Midbrain (tissue), 1 donor: Measurements from ENCODE around the gene CPSF6.
"Not testable (repeated sequence)": the region's sequence is repeated elsewhere in the genome, so short reads cannot be mapped to it uniquely, and the experiment has no call there.

ENCODE experiments used
- DNase-seq: peaks from one replicate; lab custom pipeline; 2025; lab: John Stamatoyannopoulos, UW

Gene CPSF6

GRCh38 chr12:69239352-69239921 is at the start of gene CPSF6:
CPSF6 (plus strand) TSS chr12:69239569; CDS start chr12:69239647, 78 bp downstream.
- peak; percentile 97 for DNase-seq

GRCh38 chr12:69196302-69197288 is 42.8 kb upstream of the CPSF6 start:
- DNase-seq: no peak

GRCh38 chr12:69199976-69200375 is 39.4 kb upstream of the CPSF6 start:
- DNase-seq: not testable (repeated sequence)

GRCh38 chr12:69204191-69204590 is 35.2 kb upstream of the CPSF6 start:
- DNase-seq: no peak

- DNase-seq: no peak
Measured at GRCh38 chr12:69210661-69211060, 28.7 kb upstream of the CPSF6 start.

- no peak for DNase-seq
Measured at GRCh38 chr12:69211160-69211559, 28.2 kb upstream of the CPSF6 start.

GRCh38 chr12:69214169-69214568 is 25.2 kb upstream of the CPSF6 start:
- no peak for DNase-seq

GRCh38 chr12:69225251-69225910 is 14.0 kb upstream of the CPSF6 start:
- DNase-seq: no peak

- no peak for DNase-seq
Measured at GRCh38 chr12:69231479-69231878, 7.9 kb upstream of the CPSF6 start.

GRCh38 chr12:69238589-69239351 is 599 bp upstream of the CPSF6 start:
- DNase-seq: no peak

- DNase-seq: peak; percentile 55
Measured at GRCh38 chr12:69239922-69240630, 707 bp downstream of the CPSF6 start.

- no peak for DNase-seq
Measured at GRCh38 chr12:69240631-69240995, 1.2 kb downstream of the CPSF6 start.

- DNase-seq: no peak
Measured at GRCh38 chr12:69241438-69242092, 2.2 kb downstream of the CPSF6 start.

- no peak for DNase-seq
Measured at GRCh38 chr12:69243099-69244084, 4.0 kb downstream of the CPSF6 start.

- DNase-seq: no peak
Measured at GRCh38 chr12:69247268-69248018, 8.1 kb downstream of the CPSF6 start.

GRCh38 chr12:69252033-69252432 is 12.7 kb downstream of the CPSF6 start:
- no peak for DNase-seq

- peak; percentile 44 for DNase-seq
Measured at GRCh38 chr12:69254046-69254445, 14.7 kb downstream of the CPSF6 start.

GRCh38 chr12:69254862-69255261 is 15.5 kb downstream of the CPSF6 start:
- DNase-seq: no peak

GRCh38 chr12:69258655-69259054 is 19.3 kb downstream of the CPSF6 start:
- no peak for DNase-seq
